ENCODE data around the gene STAB1.

Gene STAB1

DNA sequence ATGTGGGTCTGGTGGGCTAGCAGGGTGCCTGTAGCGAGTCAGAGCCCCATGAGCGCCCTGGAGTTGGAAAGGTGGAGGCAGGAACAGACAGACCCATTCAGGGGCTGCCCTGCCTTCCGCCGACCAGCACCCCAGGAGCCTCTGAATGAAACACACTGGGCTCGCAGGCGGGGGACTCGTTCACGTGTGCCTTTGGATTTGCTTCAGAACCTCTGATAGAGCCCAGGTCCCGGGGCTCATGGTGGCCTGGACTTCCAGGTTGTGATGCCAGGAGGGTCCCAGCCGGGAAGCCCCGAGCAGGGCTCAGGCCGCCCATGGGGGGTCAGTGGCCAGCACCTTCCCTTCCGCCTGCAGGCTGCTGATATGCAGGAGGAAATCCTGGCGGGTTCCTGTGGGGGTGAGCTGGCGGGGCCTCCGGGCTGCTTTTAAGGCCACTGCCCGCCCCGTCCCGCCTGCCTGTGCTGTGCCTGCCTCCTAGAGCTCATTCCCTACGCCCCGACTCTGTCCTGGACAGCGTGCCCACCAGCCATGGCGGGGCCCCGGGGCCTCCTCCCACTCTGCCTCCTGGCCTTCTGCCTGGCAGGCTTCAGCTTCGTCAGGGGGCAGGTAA lies at the start of gene STAB1:
Gene STAB1, plus strand, starts transcription at position 453 of the 610 bp plus-strand sequence. Its CDS starts 76 bp downstream, at position 529.
- no peak for DNase-seq (ENCODE audit: low read depth)

- no peak for DNase-seq (ENCODE audit: low read depth)
Observed at GRCh38 chr3:52446042-52446441, 49.1 kb upstream of the STAB1 start.

GRCh38 chr3:52446631-52447511 lies 48.3 kb upstream of the STAB1 start:
- peak; percentile 57 for DNase-seq (ENCODE audit: low read depth)

DNA sequence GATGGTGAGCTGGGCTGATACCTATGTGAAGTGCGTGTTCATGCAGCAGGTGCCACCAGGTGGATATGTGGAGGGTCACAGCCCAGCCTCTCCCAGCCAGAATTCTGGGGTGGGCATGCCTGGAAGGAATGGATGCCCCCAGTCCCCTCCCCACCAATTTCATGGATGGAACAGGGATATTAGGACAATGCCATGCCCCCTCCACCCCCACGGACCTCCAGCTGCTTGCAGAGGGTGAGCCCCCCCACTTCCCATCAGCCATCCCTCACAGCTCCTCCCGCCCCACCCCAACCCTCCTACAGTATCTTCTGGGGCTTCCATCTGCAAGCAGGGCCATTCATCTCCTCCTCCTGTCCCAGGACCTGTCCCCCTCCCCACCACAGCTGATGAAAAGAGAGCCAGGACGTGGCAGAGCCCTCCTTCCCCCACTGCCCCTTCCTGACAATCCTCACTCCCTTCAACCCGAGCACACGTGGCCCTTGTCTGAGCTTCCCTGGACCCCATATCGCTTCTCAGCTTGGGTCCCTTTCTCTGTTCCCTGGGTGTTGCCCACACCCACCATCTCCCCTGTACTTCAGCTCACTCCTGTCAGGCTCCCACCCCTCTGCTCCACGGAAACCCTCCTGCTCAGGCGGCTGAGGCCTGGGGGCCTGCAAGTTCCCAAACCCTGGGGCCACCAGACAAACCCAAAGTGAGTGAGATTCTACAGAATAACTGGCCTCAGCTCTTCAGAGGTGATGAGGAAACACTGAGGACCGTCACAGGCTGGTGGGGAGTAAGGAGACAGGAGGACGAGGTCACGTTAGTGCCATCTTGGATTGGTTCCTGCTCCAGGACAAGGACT lies 47.4 kb upstream of the STAB1 start:
- DNase-seq (ENCODE audit: low read depth) = no peak

DNA sequence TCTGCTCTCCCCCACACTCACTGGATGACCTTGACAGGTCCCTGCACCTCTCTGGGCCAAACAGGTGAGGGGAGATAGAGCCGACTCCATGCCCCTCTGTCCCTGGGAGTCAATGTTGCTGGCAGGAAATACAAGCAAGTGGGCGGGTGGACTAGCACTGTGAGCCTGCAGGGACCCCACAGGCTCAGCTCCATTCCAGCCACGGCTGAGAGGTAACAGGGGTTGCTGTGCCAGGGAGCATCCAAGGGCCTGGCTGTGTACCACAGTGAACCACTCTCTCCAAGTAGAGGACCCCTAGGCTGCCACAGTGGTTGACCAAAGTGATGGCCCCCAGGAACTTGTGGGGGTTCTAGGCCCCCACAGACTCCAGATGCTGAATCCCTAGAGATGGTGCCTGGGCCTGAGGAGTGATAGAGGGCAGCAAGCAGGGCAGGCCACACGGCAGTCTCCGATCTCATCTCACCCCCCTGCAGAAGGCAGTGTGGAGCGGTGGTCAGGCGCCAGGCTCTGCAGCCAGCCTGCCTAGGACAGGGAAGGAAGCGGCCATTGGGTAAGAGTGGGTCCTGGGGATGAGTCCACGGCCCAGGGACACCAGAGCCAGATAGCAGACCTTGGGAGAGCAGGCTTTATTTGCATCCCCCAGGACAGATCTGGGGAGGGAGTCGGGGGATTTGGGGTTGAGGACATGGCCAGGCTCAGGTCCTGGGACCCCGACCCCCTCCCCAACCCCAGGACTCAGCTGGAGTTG lies 44.5 kb upstream of the STAB1 start:
- DNase-seq (ENCODE audit: low read depth) = no peak

DNA sequence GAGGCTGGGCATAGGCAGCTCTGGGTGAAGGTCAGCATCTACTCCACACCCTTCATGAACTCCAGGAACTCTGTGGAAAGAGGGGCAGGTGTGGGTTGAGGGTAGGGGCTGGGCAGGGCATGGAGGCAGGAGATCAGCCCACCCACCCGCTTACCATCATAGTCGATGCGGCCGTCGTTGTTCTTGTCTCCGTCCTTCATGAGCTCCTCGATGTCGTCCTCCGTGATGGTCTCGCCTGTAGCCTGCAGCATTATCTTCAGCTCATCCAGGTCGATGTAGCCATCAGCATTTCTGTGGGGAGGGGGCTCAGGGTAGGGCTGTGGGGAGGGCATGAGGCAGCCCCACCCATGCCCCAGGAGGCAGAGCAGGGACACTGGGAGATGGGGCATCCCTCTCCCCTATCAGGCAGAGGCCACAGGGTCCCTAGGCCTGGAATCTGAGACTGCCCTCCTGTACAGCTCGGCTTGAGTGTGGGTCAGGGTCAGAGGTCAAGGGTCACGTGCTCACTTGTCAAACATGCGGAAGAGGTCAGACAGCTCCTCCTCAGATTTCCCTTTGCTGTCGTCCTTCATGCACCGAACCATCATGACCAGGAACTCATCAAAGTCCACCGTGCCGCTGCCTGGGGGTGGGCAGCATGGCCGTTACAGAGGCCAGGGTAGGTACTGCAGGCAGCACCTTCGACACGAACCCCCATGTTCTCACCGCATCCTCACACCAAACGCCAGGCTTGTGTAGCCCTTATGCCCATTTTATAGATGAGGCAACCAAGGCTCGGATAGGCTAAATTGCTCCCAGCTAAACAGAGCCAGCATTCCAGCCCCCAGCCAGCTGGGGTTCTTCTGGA lies 43.7 kb upstream of the STAB1 start:
- DNase-seq (ENCODE audit: low read depth) = no peak

DNA sequence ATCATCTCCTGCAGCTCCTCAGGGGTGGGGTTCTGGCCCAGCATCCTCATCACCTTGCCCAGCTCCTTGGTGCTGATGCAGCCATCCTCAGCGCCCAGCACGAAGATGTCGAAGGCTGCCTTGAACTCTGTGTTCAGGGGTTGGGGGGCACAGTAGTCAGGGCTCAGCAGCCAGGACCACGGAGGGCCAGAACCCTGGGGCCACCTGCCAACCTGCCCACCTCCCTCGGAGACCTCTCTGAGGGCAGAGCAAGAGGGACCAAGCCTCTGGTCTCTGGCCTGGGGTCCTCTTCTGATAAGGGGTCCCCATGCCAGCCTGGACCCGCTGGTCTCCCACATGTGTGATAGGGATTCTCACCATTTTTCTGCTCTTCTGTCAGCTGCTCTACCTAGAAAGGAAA lies 43.0 kb upstream of the STAB1 start:
- no peak for DNase-seq (ENCODE audit: low read depth)

DNA sequence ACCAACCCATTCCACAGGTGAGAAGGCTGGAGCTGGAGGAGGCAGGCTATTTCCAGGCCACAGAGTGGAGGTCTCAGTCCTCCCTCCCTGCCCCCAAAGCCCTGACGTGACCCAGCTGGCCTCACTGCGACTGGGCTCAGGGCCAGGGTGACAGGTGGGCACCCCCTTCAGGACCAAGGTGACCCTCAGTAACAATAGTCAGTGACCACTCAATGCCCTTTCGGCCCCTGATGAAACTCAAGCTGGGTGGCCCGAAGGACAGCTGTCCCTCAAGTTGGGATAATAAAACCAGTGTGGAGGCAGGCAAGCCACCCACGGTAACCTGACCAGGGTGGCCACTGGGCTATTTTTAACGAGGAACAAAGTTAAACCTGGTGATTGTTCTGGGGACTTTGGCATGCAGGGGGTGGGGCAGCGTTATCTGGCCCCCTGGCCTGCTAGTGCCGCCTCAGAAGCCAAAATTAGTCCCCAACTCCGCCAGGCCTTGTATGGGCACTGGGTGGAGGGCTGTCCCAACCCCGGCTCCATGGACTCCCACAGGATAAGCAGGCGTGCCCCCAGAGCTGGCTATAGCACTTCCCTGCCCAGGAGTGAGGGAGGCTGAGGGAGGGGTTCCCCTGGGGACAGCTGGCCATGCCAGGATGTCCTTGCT lies 42.4 kb upstream of the STAB1 start:
- DNase-seq (ENCODE audit: low read depth) = no peak

DNA sequence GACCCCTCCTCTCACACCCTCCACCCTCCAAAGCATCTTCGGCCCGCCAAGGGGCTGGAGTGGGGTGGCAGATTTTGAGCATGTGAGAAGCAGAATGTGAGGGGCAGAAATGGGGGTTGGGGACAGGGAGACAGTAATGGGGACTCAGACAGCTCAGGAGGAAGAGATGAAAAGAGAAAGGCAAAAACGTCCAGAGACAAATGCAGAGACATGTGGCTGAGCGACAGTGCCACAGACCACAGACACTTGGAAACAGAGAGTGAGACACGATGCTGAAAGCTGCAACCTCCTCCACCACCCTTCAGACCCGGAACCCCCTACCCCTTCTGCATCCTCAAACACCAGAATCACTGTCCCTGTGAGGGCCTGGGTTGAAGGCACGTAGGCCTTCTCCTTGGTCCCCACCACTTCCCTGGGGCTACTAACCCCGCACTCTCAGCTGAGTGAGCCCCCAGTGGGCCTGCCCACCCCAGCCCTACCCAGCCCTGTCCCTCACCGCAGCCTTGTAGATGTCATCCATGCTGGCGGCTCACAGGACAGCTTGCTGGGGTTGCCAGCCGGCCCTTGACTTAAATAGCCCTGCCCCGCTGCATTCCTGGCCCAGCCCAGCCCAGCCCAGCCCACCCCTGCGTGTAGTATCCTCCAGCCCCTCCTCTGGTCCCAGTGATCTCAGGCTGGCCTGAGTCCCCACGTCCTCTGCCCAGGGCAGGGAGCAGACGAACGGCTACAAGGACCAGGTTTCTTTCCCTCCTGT lies 41.5 kb upstream of the STAB1 start, which contains the start of gene TNNC1:
Gene TNNC1, minus strand, starts transcription at position 546 of the 754 bp plus-strand sequence. Its CDS starts 26 bp downstream, at position 520.
- no peak for DNase-seq (ENCODE audit: low read depth)

- no peak for DNase-seq (ENCODE audit: low read depth)
Observed at GRCh38 chr3:52454250-52454937, 40.7 kb upstream of the STAB1 start.

GRCh38 chr3:52454938-52455282 lies 40.2 kb upstream of the STAB1 start:
- no peak for DNase-seq (ENCODE audit: low read depth)

DNA sequence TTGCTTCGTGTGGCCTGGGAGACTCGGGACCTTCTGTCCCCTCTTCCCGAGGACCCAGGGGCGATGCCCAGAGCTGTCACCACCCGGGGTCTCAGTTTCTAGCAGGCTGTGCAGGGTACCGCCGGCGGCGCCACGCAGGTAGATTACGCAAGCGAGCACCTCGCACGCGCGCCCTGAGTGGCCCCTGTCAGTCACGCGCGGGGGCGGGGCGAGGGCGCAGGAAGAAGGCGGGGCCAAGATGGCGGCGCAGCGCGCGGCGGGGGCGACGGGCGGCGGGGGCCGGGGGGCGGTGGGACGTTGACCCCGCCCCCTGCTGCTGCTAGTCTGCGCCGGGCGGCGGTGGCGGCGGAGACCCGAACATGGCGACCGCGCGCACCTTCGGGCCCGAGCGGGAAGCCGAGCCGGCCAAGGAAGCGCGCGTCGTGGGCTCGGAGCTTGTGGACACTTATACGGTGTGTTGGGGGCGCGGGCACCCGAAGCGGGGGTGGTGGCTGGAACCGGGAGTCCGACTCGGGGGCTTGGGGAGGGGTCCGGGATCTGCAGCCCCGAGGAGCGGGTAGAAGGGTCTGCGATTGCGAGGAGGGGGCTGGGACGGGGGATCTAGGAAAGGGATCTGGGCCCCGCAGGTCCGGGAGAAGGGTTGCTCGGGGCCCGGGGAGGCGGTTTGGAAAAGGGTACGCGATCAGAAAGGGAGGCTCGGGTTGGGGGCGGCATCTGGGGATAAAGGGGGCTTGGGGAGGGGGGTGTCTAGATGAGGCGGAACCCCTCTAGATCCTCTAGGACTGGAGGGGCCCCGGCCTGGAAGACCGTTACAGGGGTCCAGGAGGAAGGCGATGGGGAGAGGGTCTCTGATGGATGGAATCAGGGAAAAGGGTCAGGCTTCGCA lies 39.6 kb upstream of the STAB1 start, which contains the start of gene NISCH:
Gene NISCH, plus strand, starts transcription at position 322 of the 886 bp plus-strand sequence. Its CDS starts 38 bp downstream, at position 360.
- peak; percentile 92 for DNase-seq (ENCODE audit: low read depth)

DNA sequence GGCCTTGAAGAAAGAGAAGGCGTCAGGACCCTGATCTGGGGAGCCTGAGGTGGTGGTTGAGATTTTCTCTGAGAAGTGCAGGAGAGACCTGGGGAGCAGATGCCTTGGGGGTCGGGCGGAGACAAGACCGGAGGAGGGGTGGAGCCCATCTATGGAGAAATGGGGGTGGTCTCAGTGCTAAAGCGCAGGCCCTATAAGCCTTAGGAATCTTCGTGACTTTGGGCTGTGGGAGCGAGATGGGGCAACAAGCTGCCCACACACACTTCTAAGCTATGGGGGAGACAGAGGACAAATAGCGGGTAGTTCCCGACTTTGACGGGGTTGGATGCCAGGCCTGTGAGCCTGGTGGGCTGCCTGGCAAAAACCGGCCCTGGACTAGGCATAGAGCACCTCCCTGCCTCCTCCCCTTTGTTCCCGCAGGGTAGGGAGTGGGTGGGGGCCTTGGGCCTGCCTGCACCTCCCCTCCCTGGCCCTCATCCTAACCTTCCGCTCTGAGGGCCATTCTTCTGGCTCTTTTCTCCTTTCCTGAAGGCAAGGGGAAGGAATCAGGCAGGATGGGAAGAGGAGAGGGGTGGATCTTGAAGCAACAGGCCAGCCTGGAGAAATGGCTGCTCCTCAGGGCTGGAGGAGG lies 38.9 kb upstream of the STAB1 start:
- DNase-seq (ENCODE audit: low read depth) = no peak

DNA sequence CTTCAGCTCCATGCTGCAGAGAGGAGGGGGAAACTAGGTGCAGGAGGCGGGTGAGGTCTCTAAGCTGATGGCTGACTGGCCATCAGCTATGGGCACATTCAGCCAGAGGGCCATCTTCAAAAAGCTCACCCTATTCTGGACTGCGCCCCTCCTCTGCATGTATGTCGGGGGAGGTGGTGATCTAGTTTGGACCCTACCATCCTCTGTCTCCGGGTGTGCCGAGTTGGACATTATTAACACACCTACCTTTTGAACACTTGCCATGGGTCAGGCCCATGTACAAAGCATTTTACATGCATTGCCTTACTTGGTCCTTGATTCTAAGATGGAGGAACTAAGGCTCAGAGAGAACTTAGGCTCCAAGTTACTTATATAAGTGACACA lies 38.3 kb upstream of the STAB1 start:
- no peak for DNase-seq (ENCODE audit: low read depth)

DNA sequence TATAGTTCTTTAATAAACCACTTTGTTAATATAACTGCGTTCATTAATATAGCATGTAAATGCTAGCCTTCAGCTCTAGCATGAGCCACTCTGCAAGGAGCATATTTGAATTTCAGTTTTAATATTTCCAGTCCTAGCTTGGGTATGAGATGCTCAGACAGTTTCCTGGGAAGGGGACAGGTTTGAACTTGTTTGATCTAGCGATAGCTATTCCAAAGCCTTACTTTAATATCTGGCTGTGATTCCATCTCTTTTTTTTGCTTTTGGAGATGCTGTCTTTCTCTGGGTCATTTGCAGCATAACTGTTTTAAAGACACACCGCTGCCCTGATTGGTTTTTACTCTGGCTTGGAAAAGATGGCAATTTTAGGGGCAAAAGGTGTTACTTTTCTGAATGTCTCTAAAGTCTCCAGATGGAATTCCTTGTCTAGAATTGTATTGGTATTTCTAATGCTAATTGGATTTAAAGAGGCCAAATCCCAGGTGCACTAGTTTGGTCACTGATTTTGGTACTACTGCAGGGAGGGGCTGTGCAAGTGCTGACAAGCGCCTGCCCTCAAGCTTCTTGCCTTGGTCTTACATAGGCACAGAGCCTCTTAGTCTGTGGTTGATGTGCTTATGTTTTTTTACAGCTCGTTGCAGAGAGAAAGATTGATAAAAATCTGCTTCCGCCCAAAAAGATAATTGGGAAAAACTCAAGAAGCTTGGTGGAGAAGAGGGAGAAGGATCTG lies 36.9 kb upstream of the STAB1 start:
- DNase-seq (ENCODE audit: low read depth) = no peak

- DNase-seq (ENCODE audit: low read depth) = no peak
Observed at GRCh38 chr3:52458770-52459545, 36.2 kb upstream of the STAB1 start.
